Jurkat, Clone E6-1 (cell line): ENCODE data around the gene VSTM4.

Experiments
- DNase-seq: peaks from one replicate; pipeline ENCODE4 v3.0.0-alpha.2; 2011; ENCODE audit warnings: low read depth, low spot score
- H3K4me3 ChIP-seq: 2 replicates; pipeline ENCODE4 v1.5.1; 2011; ENCODE audit warnings: mild to moderate bottlenecking, low read length, control low read depth, moderate library complexity

VSTM4 gene

GRCh38 chr10:49120911-49121310 is 5.6 kb upstream of the VSTM4 start:
- no peak for DNase-seq
- no peak overlapping the region for H3K4me3 ChIP-seq

- H3K4me3 ChIP-seq: no peak overlapping the region
- no peak for DNase-seq
Measured at GRCh38 chr10:49119746-49120145, 4.4 kb upstream of the VSTM4 start.

- no peak overlapping the region for H3K4me3 ChIP-seq
- DNase-seq: no peak
Measured at GRCh38 chr10:49118430-49119074, 3.2 kb upstream of the VSTM4 start.

GRCh38 chr10:49117376-49118070 is 2.2 kb upstream of the VSTM4 start:
- no peak for DNase-seq

GRCh38 chr10:49116509-49117375 is 1.4 kb upstream of the VSTM4 start:
- no peak for DNase-seq
- H3K4me3 ChIP-seq: no peak overlapping the region

More at GRCh38 chr10:49117376-49118070, 2.2 kb upstream of the VSTM4 start:
- H3K4me3 ChIP-seq: no peak overlapping the region

GRCh38 chr10:49115796-49116508 is 630 bp upstream of the VSTM4 start:
- peak; percentile 42 for DNase-seq
- no peak overlapping the region for H3K4me3 ChIP-seq

GRCh38 chr10:49114718-49115014 is 656 bp downstream of the VSTM4 start:
- no peak for DNase-seq
- H3K4me3 ChIP-seq: no peak overlapping the region

- H3K4me3 ChIP-seq: no peak overlapping the region
- DNase-seq: no peak
Measured at GRCh38 chr10:49113741-49114141, 1.6 kb downstream of the VSTM4 start.

- no peak for DNase-seq
- H3K4me3 ChIP-seq: no peak overlapping the region
Measured at GRCh38 chr10:49112851-49113250, 2.5 kb downstream of the VSTM4 start.

- no peak overlapping the region for H3K4me3 ChIP-seq
- no peak for DNase-seq
Measured at GRCh38 chr10:49112098-49112497, 3.2 kb downstream of the VSTM4 start.

- DNase-seq: no peak
- H3K4me3 ChIP-seq: no peak overlapping the region
Measured at GRCh38 chr10:49111320-49111698, 4.0 kb downstream of the VSTM4 start.

GRCh38 chr10:49110684-49111319 is 4.5 kb downstream of the VSTM4 start:
- DNase-seq: no peak
- no peak overlapping the region for H3K4me3 ChIP-seq

GRCh38 chr10:49109669-49110340 is 5.5 kb downstream of the VSTM4 start:
- no peak overlapping the region for H3K4me3 ChIP-seq
- DNase-seq: no peak

GRCh38 chr10:49108656-49109055 is 6.7 kb downstream of the VSTM4 start:
- DNase-seq: no peak
- no peak overlapping the region for H3K4me3 ChIP-seq

- no peak overlapping the region for H3K4me3 ChIP-seq
- no peak for DNase-seq
Measured at GRCh38 chr10:49107887-49108267, 7.4 kb downstream of the VSTM4 start.

GRCh38 chr10:49107111-49107886 is 8.0 kb downstream of the VSTM4 start:
- no peak for DNase-seq
- H3K4me3 ChIP-seq: no peak overlapping the region

- DNase-seq: no peak
Measured at GRCh38 chr10:49106451-49106850, 8.9 kb downstream of the VSTM4 start.

GRCh38 chr10:49105076-49105475 is 10.2 kb downstream of the VSTM4 start:
- no peak overlapping the region for H3K4me3 ChIP-seq
- no peak for DNase-seq

More at GRCh38 chr10:49106451-49106850, 8.9 kb downstream of the VSTM4 start:
- no peak overlapping the region for H3K4me3 ChIP-seq
